HUES64 (cell line): ENCODE data around the gene LGR6.
"Not testable (repeated sequence)": the region's sequence is repeated elsewhere in the genome, so short reads cannot be mapped to it uniquely, and the experiment has no call there.

Experiments
- H3K27ac ChIP-seq: 2 replicates; pipeline ENCODE4 v1.7.0; 2013; ENCODE audit warnings: low read depth, low read length, inconsistent platforms
- H3K27me3 ChIP-seq: 2 replicates; pipeline ENCODE4 v1.6.1; 2013; ENCODE audit warnings: mild to moderate bottlenecking, low read length; ENCODE audit not compliant: insufficient read depth
- H3K36me3 ChIP-seq: 2 replicates; pipeline ENCODE4 v1.6.1; 2013; ENCODE audit warnings: mild to moderate bottlenecking, low read length; ENCODE audit not compliant: insufficient read depth
- H3K4me1 ChIP-seq: 2 replicates; pipeline ENCODE4 v1.6.1; 2013; ENCODE audit warnings: mild to moderate bottlenecking, low read length, moderate library complexity; ENCODE audit not compliant: insufficient read depth
- H3K4me3 ChIP-seq: 2 replicates; pipeline ENCODE4 v1.5.1; 2013; ENCODE audit warnings: mild to moderate bottlenecking, low read length, moderate library complexity
- H3K9ac ChIP-seq: 2 replicates; pipeline ENCODE4 v1.6.1; 2013; ENCODE audit warnings: mild to moderate bottlenecking, low read depth, low read length
- H3K9me3 ChIP-seq: 2 replicates; pipeline ENCODE4 v1.6.1; 2013; ENCODE audit warnings: low read depth, low read length; ENCODE audit not compliant: insufficient read depth
- WGBS: fragments of 150-250, 120-280 bp; methylation state at CpG from one replicate; pipeline ENCODE4 v1.1.7; 2013; ENCODE audit warnings: missing lambda C conversion rate; 5-methylcytosine and 5-hydroxymethylcytosine counted together

Gene LGR6

DNA sequence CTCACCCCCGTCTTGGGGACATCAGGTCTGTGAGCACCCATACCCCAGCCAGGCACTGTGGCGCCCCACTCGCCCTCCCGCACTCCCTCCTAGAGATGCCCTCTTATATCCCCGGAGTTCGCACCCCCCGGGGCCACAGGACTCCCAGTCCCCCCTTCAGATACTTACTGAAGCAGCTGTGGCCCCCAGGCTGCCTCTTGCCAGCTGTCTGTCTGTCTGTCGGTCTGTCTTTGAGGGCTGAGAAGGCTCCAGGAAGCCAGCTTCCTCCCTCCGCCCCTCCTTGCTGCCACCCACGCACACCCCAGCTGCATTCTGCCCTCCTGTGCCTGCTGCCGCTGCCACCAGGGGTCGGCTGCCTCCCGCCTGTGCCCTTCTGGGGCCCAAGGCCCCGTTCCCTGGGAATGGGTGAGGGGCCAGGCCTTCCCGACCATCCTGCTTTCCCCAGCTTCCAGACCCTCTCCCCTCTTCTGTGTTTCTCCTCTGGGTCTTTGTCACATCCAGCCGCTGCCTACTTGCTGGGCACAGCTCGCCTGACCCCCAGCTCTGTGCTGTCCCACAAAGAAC is 33.1 kb upstream of the LGR6 start, which contains the start of gene PTPN7:
PTPN7 (minus strand) TSS at position 226 of the 564 bp plus-strand sequence. CDS start 1,200 bp downstream, outside the sequence.
- H3K9ac ChIP-seq = no peak within 1 kb of the TSS
- H3K4me1 ChIP-seq = peaks cover 14% of the 10 kb centered on the region
- no peaks in the 10 kb centered on the region for H3K9me3 ChIP-seq
- no peaks in the 10 kb centered on the region for H3K27me3 ChIP-seq
- no peak within 1 kb of the TSS for H3K27ac ChIP-seq
- H3K4me3 ChIP-seq = no peak within 1 kb of the TSS
- no peaks in the 10 kb centered on the region for H3K36me3 ChIP-seq
- 88% methylated on average over 17 of the region's 17 CpGs for WGBS

DNA sequence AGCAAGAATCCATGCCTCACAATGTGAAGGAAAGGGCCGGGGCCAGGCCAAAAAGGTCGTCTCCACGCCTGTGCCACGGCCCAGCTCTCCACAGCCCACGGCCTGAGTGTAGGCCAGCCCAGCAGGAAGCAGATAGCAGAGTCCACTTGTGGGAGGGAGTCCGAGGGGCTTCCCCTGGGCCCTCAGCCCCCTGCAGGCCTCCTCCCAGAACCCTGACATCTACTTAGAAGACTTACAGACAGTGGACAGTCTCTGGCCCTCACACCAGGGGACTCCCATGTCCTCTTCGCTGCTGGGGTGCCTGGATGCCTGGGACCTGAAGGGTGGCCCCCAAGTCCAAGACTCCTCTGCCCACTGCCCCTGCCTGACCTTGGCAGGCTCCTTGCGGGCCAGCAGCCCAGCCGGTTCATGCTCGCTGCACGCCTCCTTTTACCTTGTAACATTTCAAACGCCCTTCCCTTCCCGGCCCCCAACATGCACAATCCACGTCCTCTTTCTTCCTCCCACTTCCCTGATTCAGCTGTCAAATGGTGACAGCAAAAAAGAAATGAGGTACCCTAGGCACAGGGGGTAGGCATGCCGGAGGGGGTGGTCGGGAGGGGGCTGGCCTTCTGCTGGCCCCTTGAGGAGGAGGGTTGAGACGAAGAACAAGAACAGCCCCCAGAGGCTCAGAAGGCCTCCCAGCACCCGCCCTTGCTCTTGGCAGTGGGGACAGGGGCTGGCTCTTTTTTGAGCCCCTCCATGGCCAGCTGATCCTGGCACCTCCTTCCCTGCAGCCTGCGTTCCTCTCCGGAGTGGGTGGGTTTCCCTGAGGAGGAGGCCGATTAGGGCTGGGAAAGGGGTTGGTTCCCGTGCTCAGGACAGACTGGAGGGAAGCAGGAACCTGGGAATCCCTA is 32.2 kb upstream of the LGR6 start:
- H3K4me1 ChIP-seq = peaks cover 21% of the 10 kb centered on the region

DNA sequence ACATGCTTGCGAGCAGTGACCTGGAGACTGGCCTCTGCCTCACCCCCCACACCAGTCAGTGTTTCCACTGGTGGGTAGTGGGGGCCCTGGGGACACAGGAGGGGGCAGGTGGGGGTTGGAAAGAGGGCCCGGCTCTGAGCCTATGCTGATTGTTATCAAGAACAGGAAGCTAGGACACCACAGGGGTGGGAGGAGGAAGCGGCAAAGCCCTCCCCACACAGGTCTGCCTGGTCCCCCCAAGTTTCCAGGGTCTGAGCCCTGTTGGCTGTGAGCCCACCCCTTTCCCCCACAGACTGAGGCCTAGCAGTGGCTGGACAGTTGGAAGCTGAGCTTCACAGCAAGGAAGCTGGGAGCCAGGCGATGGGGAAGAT is 31.6 kb upstream of the LGR6 start:
- 86% methylated on average over 4 of the region's 4 CpGs for WGBS
- Histone ChIP-seq H3K4me1 (peaks cover 21% of the 10 kb centered on the region), H3K9me3 (no peaks in the 10 kb centered on the region), H3K9ac (no peak overlapping the region), H3K4me3 (no peak overlapping the region), H3K27me3 (no peaks in the 10 kb centered on the region), H3K27ac (no peak overlapping the region), H3K36me3 (no peaks in the 10 kb centered on the region)

More for the DNA sequence above, 32.2 kb upstream of the LGR6 start:
- Histone ChIP-seq H3K4me3 (no peak overlapping the region), H3K9ac (no peak overlapping the region), H3K27ac (no peak overlapping the region), H3K9me3 (no peaks in the 10 kb centered on the region), H3K27me3 (no peaks in the 10 kb centered on the region), H3K36me3 (no peaks in the 10 kb centered on the region)
- WGBS = 77% methylated on average over 22 of the region's 22 CpGs

DNA sequence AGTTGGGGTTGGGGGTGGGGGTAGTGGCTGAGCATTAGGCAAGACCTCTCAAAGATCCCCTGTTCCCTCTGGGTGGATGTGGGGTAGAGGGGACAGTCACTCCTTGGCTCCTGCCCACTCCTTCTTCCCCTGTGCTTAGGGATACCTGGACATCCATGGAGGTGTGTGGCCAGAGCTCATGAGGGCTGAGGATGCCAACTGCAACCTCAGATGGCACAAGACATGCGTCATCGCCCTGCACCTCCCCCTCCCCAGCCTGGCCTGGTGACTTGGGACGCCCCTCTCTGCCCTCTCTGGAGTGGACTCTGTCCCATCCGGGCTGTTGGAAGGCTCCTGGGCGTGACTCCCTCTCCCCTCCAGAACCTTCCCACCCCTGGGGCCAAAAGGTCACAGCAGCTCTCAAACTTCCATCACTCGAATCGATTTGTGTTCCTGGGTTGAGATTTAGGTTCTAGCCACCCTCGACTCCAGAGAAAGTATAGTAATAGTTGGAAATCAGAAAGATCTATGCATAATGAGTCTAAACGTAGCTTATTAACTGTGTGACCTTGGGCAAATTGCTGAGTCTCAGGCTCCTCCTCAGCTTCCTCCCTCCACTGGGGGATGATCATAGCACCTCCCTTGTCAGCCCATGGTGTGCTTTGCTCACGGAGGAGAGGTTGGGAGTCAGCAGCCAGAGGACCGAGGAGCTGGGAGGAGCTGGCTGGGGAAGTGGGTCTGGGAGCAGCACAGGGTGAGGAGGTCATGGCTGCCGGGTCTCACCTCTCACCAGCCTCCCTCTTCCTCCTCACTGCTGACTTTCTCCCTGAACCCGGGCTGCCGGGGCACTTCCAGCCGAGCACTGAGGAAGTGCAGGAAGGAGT is 30.9 kb upstream of the LGR6 start:
- Histone ChIP-seq H3K4me1 (peaks cover 21% of the 10 kb centered on the region), H3K9ac (no peak overlapping the region), H3K27ac (no peak overlapping the region), H3K27me3 (no peaks in the 10 kb centered on the region), H3K36me3 (no peaks in the 10 kb centered on the region), H3K4me3 (no peak overlapping the region), H3K9me3 (no peaks in the 10 kb centered on the region)
- 83% methylated on average over 14 of the region's 15 CpGs for WGBS

DNA sequence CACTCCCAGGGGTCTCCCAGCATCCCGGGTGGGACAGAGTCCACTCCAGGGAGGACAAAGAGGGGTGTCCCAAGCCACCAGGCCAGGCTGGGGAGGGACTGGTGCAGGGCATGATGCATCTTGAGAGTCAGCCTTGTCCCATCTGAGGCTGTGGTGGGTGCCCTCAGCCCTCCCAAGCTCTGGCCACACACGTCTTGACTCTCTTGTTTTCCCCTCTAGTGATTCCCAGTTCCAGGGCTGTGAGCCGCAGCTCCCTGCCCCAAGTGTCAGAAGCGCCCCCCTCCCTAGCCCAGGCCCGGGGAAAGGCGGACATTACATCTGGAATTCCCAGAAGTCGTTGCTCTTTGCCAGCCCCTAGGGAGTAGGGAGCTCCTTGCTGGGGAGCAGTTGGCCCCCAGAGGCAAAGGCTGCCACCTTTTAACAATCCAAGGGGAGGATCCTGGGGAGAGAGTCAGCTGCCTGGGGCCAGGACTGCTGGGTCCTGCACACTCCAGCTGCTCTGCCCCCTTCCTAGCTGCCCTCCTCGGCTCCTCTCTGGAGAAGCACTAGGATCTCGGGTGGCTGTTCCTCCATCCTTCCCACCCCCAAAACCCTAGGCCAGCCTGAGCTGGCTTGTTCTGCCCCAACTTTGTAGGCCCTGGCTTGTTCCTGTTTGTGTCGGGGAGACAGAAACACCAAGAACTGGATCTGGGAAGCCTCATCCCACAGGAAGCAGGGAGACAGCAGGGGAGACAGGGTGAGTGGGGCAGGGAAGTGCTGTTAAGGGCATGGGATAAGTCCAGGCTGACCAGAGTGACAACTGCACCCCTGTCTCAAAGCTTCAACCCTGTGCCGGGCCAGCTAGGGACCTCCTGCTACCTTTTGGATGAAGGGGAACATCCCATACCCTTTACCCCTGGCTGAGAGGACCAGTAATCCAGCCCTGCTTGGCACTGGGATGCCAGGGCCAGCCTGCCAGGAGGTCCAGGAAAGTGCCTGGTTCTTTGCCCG is 30.0 kb upstream of the LGR6 start:
- Histone ChIP-seq H3K4me3 (no peak overlapping the region), H3K4me1 (peaks cover 21% of the 10 kb centered on the region), H3K27me3 (no peaks in the 10 kb centered on the region), H3K9ac (no peak overlapping the region), H3K9me3 (no peaks in the 10 kb centered on the region), H3K36me3 (no peaks in the 10 kb centered on the region), H3K27ac (no peak overlapping the region)
- 72% methylated on average over 12 of the region's 12 CpGs for WGBS

DNA sequence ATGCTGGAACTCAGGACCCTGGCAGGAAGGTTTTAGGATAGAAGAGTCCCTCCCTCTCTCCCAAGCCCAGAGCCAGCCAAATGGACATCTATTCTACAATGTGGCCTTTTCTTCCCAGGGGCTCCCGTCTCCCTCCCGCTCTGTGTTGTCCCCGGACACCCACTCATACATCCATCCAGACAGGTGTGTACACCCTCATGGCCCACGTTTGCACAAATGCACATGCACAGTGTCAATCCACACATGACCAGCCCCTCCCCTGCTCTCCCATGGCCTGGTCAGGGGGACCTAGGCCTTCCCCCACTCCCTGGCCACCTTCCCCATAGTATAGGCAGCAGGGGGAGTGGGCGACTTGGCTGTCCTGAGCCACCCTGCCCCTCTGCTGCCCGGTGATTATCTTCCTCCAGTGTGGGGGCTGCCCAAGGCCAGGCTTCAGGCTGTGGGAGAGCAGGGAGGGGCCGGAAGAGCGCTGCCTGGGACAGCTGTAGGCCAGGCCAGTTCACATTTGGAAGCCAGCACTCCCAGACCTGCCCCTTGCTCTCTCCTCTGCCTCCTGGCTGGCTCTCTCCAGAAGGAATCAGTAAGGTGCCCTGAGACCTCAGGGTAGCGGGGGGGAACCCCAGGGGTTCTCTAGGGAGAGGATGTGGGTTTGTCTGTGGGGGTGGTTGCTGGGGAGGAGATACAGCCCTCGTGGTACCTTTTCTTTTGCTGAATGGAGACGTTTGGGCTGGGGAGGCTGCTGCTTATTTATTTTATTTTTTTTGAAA is 29.1 kb upstream of the LGR6 start:
- Histone ChIP-seq H3K27ac (no peak overlapping the region), H3K36me3 (no peaks in the 10 kb centered on the region), H3K9ac (no peak overlapping the region), H3K27me3 (no peaks in the 10 kb centered on the region), H3K4me3 (no peak overlapping the region), H3K9me3 (no peaks in the 10 kb centered on the region), H3K4me1 (peaks cover 19% of the 10 kb centered on the region)
- 86% methylated on average over 11 of the region's 11 CpGs for WGBS

DNA sequence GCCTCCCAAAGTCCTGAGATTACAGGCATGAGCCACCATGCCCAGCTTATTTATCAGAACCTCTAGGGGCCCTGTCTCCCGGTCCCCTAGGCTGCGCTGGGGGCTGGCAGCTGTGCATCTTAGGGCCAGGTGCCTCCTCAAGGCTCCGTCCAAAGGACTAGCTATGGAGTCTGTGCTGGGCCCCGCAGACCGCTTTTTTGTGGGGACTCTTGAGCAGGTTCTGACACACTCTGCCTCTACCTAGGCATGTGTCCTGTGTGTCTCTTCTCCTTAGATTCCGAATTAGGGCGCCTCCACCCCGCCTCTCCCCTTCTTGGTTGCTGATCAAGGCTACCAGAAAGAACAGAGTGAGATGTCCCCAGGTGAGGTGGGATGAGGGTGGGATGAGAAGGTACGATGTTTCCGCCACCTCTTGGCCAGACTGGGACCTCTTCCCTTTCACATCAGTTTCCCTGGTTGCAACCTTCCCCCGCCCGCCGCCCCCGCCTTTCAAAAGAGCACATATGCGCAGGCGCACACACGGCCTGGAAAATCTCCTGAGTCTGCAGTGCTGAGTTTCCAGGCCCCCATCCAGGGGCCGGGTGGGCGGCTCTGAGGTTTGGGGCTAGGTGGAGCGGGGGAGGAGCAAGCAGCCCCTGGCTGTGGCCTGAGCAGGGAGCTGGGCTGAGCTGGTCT is 28.2 kb upstream of the LGR6 start:
- Histone ChIP-seq H3K27ac (no peak overlapping the region), H3K27me3 (no peaks in the 10 kb centered on the region), H3K36me3 (no peaks in the 10 kb centered on the region), H3K9me3 (no peaks in the 10 kb centered on the region), H3K4me1 (peaks cover 15% of the 10 kb centered on the region; the same call in 1 of the 2 replicates), H3K9ac (no peak overlapping the region), H3K4me3 (no peak overlapping the region)
- WGBS = 87% methylated on average over 20 of the region's 20 CpGs

DNA sequence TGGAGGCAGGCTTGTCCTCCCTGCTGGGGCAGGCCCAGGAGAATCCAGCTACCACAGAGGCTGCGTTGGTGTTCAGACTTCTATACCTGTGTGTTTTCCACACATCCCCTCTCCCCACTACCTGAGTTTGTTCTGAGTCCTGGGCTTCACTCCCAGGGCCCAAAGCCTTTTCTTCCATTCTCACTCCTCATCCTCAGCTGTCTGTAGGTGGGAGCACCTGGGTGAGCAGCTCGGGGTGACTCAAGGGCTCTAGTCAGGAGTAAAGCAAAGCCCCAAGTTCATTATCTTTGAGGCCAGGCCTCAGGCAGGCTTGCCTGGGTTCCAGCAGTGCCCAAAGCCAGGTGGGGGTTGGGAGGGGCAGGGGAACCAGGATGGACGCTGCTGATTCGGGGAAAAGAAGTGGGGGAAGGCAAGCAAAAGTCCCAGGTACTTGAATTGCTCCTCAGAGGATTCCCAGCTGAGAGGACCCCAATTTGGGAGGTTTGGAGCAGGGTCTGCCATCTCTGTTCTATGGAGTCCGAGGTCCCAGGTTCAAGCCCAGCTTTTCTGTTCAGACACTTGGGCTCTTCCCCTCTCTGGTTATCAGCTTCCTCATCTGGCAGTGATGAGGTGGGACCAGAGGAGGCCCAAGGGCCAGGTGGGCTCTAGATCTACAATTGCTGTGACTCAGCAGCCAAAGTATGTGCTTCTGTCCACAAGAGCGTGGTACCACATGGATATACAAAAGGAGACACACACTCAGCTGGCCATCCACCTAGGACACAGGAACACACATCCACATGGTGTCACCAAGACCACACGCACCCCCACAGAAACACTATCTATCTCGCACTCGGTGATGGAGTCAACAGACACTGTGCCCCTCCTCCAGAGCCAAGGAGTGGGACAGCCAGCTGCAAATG is 27.4 kb upstream of the LGR6 start:
- Histone ChIP-seq H3K4me3 (no peak overlapping the region), H3K36me3 (no peaks in the 10 kb centered on the region), H3K9me3 (no peaks in the 10 kb centered on the region), H3K9ac (no peak overlapping the region), H3K27me3 (no peaks in the 10 kb centered on the region), H3K4me1 (peaks cover 15% of the 10 kb centered on the region; the same call in 1 of the 2 replicates), H3K27ac (no peak overlapping the region)
- 85% methylated on average over 9 of the region's 9 CpGs for WGBS

DNA sequence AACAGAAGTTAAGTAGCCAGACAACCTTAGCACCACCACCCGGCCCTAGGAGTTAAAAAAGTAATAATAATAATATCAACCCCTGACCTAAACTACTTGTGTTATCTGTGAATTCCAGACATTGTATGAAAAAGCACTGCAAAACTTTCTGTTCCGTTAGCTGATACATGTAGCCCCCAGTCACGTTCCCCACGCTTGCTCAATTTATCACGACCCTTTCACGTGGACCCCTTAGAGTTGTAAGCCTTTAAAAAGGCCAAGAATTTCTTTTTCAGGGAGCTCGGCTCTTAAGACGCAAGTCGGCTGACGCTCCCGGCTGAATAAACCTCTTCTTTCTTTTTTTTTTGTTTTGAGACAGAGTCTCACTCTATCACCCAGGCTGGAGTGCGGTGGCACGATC is 26.5 kb upstream of the LGR6 start:
- not testable (repeated sequence) for H3K27me3 ChIP-seq, H3K9me3 ChIP-seq, H3K4me3 ChIP-seq, H3K9ac ChIP-seq, H3K4me1 ChIP-seq, H3K27ac ChIP-seq, H3K36me3 ChIP-seq
- whole genome bisulfite sequencing = 92% methylated on average over 10 of the region's 13 CpGs
